D721Med (cell line): ENCODE results near the gene DNER.
"Not testable (repeated sequence)": the region's sequence is repeated elsewhere in the genome, so short reads cannot be mapped to it uniquely, and the experiment has no call there.

Source experiments
- DNase-seq: peaks from one replicate; pipeline ENCODE4 v3.0.0; 2011; ENCODE audit warnings: low spot score; ENCODE audit not compliant: insufficient read length
- FAIRE-seq: peaks from 2 replicates; lab custom pipeline; 2011; peaks lifted over from hg19 to GRCh38; lab: Jason Lieb, UNC
- TF ChIP-seq, protein P1 (sequence below): IDR thresholded peaks from 2 replicates; pipeline ENCODE4 v1.5.1; 2012; ENCODE audit warnings: mild to moderate bottlenecking, control low read depth; ENCODE audit not compliant: insufficient read depth; ENCODE audit errors: missing control alignments

Gene DNER

DNA sequence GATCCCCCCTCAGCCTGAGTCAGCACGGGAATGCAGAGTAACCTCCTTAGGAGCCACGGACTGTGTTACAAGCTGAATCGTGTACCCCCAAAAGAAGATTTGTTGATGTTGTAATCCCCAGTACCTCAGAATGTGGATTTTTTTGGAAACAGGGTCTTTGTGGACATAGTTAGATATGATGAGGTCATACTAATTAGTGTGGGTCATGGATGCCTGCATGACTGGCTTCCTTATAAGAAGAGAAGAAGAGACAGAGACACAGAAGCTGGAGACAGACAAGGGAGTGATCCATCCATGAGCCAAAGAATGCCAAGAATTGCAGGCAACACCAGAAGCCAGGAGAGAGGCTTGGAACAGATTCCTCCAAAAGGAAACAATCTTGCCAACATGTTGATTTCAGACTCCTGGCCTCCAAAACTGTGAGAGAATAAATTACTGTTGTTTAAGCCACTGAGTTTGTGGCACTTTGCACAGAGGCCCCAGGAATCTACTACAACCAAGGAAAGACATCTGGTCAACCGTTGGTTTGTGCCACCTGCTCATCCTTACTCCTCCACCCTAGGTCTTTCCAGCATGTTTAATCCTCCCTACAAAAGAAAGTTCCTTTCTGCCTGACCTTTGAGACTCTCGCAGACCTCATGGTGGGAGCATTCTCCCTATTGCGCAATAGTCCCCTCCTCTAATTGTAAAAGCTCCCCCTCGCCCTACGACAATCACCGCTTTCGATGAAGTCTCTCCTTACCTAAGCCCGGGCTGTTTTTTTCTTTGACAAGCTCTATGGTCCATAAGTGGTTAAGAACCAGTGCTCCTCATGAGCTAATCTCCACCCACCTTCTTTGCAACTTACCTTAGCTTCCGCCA lies 91.6 kb downstream of the DNER start:
- no peak for FAIRE-seq
- TF ChIP-seq, protein P1, sequence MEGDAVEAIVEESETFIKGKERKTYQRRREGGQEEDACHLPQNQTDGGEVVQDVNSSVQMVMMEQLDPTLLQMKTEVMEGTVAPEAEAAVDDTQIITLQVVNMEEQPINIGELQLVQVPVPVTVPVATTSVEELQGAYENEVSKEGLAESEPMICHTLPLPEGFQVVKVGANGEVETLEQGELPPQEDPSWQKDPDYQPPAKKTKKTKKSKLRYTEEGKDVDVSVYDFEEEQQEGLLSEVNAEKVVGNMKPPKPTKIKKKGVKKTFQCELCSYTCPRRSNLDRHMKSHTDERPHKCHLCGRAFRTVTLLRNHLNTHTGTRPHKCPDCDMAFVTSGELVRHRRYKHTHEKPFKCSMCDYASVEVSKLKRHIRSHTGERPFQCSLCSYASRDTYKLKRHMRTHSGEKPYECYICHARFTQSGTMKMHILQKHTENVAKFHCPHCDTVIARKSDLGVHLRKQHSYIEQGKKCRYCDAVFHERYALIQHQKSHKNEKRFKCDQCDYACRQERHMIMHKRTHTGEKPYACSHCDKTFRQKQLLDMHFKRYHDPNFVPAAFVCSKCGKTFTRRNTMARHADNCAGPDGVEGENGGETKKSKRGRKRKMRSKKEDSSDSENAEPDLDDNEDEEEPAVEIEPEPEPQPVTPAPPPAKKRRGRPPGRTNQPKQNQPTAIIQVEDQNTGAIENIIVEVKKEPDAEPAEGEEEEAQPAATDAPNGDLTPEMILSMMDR: no peak
- DNase-seq: no peak

DNA sequence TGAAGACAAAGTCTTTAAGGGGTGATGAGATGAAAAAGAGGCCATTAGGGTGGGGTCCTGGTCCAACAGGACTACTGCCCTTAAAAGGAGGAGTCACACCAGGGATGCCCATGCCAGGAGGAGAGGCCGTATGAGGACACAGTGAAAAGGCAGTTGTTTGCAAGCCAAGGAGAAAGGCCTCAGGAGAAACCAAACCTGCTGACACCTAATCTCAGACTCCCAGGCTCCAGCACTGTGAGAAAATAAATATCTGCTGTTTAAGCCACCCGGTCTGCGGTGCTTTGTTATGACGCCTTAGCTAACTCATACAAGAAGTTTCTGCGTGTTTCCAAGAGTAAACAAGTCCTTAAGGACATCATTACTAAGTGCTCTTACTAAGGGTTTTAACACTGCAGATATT lies 93.6 kb downstream of the DNER start:
- TF ChIP-seq, protein P1: no peak
- no peak for DNase-seq
- FAIRE-seq: no peak

- TF ChIP-seq, protein P1: no peak
- FAIRE-seq: no peak
- DNase-seq: no peak
Observed at GRCh38 chr2:229620289-229620688, 94.1 kb downstream of the DNER start.

DNA sequence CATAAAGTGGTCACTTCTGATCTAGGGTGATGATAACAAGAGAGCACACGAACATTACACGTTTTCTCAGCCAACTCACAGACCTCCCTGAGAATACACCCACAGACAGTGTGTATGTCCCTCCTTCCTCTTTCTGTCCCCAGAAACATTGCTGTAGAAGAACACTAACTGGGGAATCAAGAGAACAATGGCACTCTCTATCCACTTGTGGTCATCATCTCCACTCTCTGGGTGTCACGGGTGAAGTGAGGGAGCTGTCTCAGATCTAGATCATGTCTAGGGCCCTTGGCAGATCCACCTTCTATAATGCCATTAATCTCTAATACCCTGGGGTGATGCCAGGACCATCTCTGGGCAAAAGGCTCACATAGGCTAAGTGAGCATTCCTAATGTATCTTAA lies 97.9 kb downstream of the DNER start:
- FAIRE-seq (no peak), DNase-seq (no peak)
- TF ChIP-seq, protein P1: no peak

GRCh38 chr2:229614021-229614420 lies 100.3 kb downstream of the DNER start:
- FAIRE-seq: not testable (repeated sequence)

DNA sequence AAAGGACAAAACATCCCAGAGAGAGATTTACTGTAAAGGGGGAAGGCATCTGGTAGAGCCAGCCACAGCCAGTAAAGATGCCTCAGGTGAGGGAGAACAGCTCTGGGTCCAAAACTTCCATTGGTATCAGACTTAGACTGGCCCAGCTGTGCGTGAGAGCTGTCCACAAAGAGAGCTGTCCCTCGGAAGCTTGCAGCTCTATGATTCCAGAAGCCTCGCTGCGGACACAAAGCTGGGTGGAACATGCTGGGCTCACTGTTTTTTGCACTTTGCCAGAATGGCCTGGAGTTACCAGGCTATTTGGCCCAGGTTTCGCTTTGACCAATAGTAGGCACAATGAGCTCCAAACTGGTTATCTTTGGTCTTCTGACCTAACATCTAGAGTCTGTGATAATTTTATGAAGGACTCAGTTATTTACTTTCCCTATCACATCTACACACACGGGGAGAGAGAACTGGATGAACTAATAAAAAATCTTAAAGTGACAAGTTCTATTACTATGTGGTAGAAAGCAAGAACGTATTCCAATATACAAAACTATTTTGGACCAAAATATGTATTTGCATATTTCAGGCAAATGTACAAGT lies 101.9 kb downstream of the DNER start:
- no peak for FAIRE-seq
- DNase-seq: no peak

More at GRCh38 chr2:229614021-229614420, 100.3 kb downstream of the DNER start:
- not testable (repeated sequence) for DNase-seq

DNA sequence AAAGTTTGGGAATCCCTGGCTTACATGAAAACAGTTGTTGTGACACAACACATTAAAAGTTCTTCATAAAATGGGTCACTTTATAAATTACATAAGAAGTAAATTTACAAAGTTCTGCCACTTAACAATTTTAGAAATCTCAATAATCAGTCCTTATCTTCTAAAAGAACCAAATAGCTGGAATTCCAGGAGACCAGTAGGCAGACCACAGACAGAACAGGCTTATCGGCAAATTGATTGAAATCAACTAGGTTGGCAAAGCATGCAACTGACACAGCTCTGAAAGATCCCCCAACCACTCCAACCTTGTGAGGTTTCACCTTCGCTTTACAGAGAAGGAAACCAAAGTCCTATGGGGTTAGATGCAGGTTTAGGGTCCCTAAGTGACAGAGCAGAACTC lies 103.0 kb downstream of the DNER start:
- FAIRE-seq (no peak), DNase-seq (no peak)
- TF ChIP-seq, protein P1: no peak

More for the DNA sequence above, 101.9 kb downstream of the DNER start:
- TF ChIP-seq, protein P1: no peak
